PC-9 (cell line): ENCODE data around the gene NRN1.

Source experiments
- EZH2 ChIP-seq: fragments of 200-600 bp; sonication (generic); IDR thresholded peaks from 2 replicates; pipeline ENCODE4 v1.8.0; 2017; ENCODE audit warnings: antibody characterized with exemption, low read depth
- TF ChIP-seq, protein P1 (sequence below): fragments of 200-600 bp; sonication (generic); conservative IDR thresholded peaks from 2 replicates; pipeline ENCODE4 v1.6.1; 2017; ENCODE audit warnings: mixed run types, antibody characterized with exemption, mild to moderate bottlenecking, moderate library complexity

DNA sequence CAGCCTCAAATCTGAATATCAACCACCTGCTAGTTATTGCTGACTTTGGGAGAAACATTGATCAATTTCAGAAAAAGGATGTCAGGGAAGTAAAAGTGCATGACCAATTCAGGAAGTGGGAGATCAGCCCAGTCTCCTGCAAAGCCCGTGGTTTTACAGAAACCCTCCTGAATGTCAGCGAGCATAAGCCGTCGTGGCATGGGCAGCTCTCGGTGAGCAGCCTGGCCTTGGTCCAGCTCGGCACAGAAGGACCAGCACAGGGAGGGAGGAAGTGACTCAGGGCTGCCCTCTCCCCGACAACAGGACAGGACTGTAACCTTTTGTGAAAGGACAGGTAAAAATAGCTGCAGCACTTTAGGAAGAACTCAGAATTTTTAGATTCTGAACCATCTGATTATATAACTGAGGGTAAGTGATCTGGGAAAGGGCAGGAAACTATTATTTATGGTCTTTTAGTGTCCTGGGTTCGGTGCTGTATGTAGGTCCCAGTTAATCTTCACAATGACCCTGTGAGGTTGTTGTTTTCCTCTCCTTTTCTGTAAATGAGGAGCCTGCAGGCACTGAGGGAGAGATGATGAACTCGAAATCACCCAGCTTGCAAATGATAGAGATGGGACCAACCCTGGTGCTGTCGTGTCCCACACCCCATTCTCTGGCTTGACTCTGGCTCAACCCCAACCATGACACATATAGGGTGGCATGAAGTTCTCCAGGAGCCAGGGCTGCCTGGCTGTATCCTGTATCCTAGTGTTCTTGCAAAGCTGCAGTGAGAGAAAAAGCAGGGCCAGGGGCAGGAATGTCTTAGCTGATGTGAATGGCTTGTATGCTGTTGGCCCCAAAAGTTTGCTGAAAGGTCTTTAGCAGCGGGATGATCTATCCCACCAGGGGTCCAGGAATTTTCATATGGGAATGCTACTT, 37.6 kb downstream of the NRN1 start:
- no peak for TF ChIP-seq EZH2
- TF ChIP-seq, protein P1, sequence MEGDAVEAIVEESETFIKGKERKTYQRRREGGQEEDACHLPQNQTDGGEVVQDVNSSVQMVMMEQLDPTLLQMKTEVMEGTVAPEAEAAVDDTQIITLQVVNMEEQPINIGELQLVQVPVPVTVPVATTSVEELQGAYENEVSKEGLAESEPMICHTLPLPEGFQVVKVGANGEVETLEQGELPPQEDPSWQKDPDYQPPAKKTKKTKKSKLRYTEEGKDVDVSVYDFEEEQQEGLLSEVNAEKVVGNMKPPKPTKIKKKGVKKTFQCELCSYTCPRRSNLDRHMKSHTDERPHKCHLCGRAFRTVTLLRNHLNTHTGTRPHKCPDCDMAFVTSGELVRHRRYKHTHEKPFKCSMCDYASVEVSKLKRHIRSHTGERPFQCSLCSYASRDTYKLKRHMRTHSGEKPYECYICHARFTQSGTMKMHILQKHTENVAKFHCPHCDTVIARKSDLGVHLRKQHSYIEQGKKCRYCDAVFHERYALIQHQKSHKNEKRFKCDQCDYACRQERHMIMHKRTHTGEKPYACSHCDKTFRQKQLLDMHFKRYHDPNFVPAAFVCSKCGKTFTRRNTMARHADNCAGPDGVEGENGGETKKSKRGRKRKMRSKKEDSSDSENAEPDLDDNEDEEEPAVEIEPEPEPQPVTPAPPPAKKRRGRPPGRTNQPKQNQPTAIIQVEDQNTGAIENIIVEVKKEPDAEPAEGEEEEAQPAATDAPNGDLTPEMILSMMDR = no peak
